ENCODE results near the gene GPLD1.

The GPLD1 gene

GRCh38 chr6:24489470-24489869 lies at the start of gene GPLD1:
TSS of gene GPLD1 (minus strand) at chr6:24489578. CDS start at chr6:24489511, 67 bp downstream.
- H3K4me3 ChIP-seq (replicated peaks; ENCODE audit: low read depth, low read length): no peak within 1 kb of the TSS
- no peak for DNase-seq (ENCODE audit: low read depth)
- TF ChIP-seq CTCF (IDR thresholded peaks at IDR 0.05; ENCODE audit: low read length, missing control alignments): no peak

- no peak for DNase-seq (ENCODE audit: low read depth)
These were observed 48.5 kb upstream of the GPLD1 start for GRCh38 chr6:24537771-24538385.

GRCh38 chr6:24537082-24537699 lies 47.8 kb upstream of the GPLD1 start:
- no peak for DNase-seq (ENCODE audit: low read depth)
- H3K4me3 ChIP-seq (replicated peaks; ENCODE audit: low read depth, low read length): no peak overlapping the region
- no peak for TF ChIP-seq CTCF (IDR thresholded peaks at IDR 0.05; ENCODE audit: low read length, missing control alignments)

More at GRCh38 chr6:24537771-24538385, 48.5 kb upstream of the GPLD1 start:
- H3K4me3 ChIP-seq (replicated peaks; ENCODE audit: low read depth, low read length): no peak overlapping the region
- no peak for TF ChIP-seq CTCF (IDR thresholded peaks at IDR 0.05; ENCODE audit: low read length, missing control alignments)

GRCh38 chr6:24536466-24536865 lies 47.1 kb upstream of the GPLD1 start:
- DNase-seq (ENCODE audit: low read depth): no peak
- no peak overlapping the region for H3K4me3 ChIP-seq (replicated peaks; ENCODE audit: low read depth, low read length)
- no peak for TF ChIP-seq CTCF (IDR thresholded peaks at IDR 0.05; ENCODE audit: low read length, missing control alignments)

GRCh38 chr6:24535210-24535609 lies 45.8 kb upstream of the GPLD1 start:
- TF ChIP-seq CTCF (IDR thresholded peaks at IDR 0.05; ENCODE audit: low read length, missing control alignments): no peak
- H3K4me3 ChIP-seq (replicated peaks; ENCODE audit: low read depth, low read length): no peak overlapping the region
- DNase-seq (ENCODE audit: low read depth): no peak

GRCh38 chr6:24534329-24534728 lies 45.0 kb upstream of the GPLD1 start:
- no peak overlapping the region for H3K4me3 ChIP-seq (replicated peaks; ENCODE audit: low read depth, low read length)
- no peak for DNase-seq (ENCODE audit: low read depth)
- no peak for TF ChIP-seq CTCF (IDR thresholded peaks at IDR 0.05; ENCODE audit: low read length, missing control alignments)

- TF ChIP-seq CTCF (IDR thresholded peaks at IDR 0.05; ENCODE audit: low read length, missing control alignments): no peak
- no peak overlapping the region for H3K4me3 ChIP-seq (replicated peaks; ENCODE audit: low read depth, low read length)
- no peak for DNase-seq (ENCODE audit: low read depth)
These were observed 40.6 kb upstream of the GPLD1 start for GRCh38 chr6:24529985-24530384.

All from fibroblast of pulmonary artery (primary cell).